GM13976 (cell line): ENCODE data around the gene KCNMB2.

Source experiments
- DNase-seq: peaks from one replicate; pipeline ENCODE4 v3.0.0; 2012; ENCODE audit warnings: low spot score
- CTCF ChIP-seq: IDR thresholded peaks from 2 replicates; pipeline ENCODE4 v1.5.1; 2012; ENCODE audit warnings: borderline replicate concordance, mild to moderate bottlenecking; ENCODE audit not compliant: insufficient read depth; ENCODE audit errors: extremely low read depth, missing control alignments, control extremely low read depth
- in situ Hi-C: fragments of 300-500 bp; cut with MboI; formaldehyde crosslinking; loops from one replicate; pipeline ENCODE4 v1.12.0; 2022; ENCODE audit warnings: low sequenced_read_pairs, mixed read lengths, inconsistent platforms; ENCODE audit not compliant: unreplicated experiment

The KCNMB2 gene

GRCh38 chr3:178787960-178788359 lies 251.7 kb downstream of the KCNMB2 start:
- in situ Hi-C loops = no loop called here
- TF ChIP-seq CTCF = no peak
- DNase-seq = no peak

- no peak for TF ChIP-seq CTCF
- in situ Hi-C loops = no loop called here
- DNase-seq = no peak
Measured at GRCh38 chr3:178794711-178795110, 258.5 kb downstream of the KCNMB2 start.

GRCh38 chr3:178795349-178795748 lies 259.1 kb downstream of the KCNMB2 start:
- no peak for DNase-seq
- in situ Hi-C loops = no loop called here
- TF ChIP-seq CTCF = no peak

GRCh38 chr3:178802259-178802658 lies 266.0 kb downstream of the KCNMB2 start:
- no peak for TF ChIP-seq CTCF
- in situ Hi-C loops = no loop called here
- DNase-seq = no peak

- in situ Hi-C loops = no loop called here
- TF ChIP-seq CTCF = no peak
- DNase-seq = no peak
Measured at GRCh38 chr3:178802993-178803693, 266.9 kb downstream of the KCNMB2 start.

- in situ Hi-C loops = no loop called here
Measured at GRCh38 chr3:178804606-178805005, 268.4 kb downstream of the KCNMB2 start.

More at GRCh38 chr3:178804606-178805005, 268.4 kb downstream of the KCNMB2 start:
- no peak for TF ChIP-seq CTCF
- DNase-seq = no peak
